ENCODE data around the gene MPDU1.

DNA sequence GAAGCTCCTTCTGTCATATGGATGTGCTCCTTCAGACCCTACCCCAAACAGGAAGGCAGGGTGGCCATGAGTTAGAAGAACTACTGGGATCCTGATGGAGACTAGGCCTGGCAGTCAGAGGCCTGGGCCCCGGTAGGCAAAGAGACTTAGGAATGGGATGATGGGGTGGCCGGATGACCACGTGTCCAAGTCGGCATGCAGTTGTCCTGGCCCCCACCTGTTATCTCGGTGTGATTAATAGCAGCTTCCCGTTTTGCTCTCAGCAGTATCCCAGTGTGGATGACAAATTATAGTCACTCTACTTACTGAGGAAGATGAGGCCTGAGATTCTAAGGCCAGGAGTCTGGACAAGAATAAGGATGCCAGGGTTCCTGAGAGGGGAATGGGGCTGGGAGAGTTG, 33.3 kb upstream of the MPDU1 start:
- TF ChIP-seq, protein P1, sequence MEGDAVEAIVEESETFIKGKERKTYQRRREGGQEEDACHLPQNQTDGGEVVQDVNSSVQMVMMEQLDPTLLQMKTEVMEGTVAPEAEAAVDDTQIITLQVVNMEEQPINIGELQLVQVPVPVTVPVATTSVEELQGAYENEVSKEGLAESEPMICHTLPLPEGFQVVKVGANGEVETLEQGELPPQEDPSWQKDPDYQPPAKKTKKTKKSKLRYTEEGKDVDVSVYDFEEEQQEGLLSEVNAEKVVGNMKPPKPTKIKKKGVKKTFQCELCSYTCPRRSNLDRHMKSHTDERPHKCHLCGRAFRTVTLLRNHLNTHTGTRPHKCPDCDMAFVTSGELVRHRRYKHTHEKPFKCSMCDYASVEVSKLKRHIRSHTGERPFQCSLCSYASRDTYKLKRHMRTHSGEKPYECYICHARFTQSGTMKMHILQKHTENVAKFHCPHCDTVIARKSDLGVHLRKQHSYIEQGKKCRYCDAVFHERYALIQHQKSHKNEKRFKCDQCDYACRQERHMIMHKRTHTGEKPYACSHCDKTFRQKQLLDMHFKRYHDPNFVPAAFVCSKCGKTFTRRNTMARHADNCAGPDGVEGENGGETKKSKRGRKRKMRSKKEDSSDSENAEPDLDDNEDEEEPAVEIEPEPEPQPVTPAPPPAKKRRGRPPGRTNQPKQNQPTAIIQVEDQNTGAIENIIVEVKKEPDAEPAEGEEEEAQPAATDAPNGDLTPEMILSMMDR (conservative IDR thresholded peaks at IDR 0.05; ENCODE audit: low read length), result no peak
- TF ChIP-seq EZH2phosphoT487 (IDR thresholded peaks at IDR 0.05; ENCODE audit: borderline replicate concordance, low read depth, low read length), result no peak
